ENCODE results near the gene CNTN4. TPM values are rescaled to one million over a fixed set of nuclear protein-coding genes. Genes with fewer than 3 reads are reported as not detected.

CNTN4 gene
- total and polyA plus RNA-seq, 4 donors = 1.5 to 30.7 (median 5.7) TPM

- 55 to 72% methylated on average over 7 of the region's 7 CpGs for WGBS, 2 donors
- no peaks in the 10 kb centered on the region for H3K27me3 ChIP-seq (ENCODE audit: control insufficient read depth in 3 of 3, insufficient read depth in 3 of 3, low read length in 2 of 3)
- no peaks in the 10 kb centered on the region for H3K4me1 ChIP-seq (ENCODE audit: control insufficient read depth in 5 of 5, insufficient read depth in 5 of 5, low read length in 5 of 5)
- H3K9ac ChIP-seq (ENCODE audit: insufficient read depth in 1 of 2, low read length in 2 of 2) = no peak overlapping the region
- H3K27ac ChIP-seq (ENCODE audit: low read depth in 1 of 2, low read length in 1 of 2) = no peak overlapping the region
- H3K9me3 ChIP-seq (ENCODE audit: control insufficient read depth in 4 of 4, insufficient read depth in 3 of 4, low read length in 3 of 4) = no peaks in the 10 kb centered on the region
- H3K4me3 ChIP-seq = no peak overlapping the region
- ATAC-seq (ENCODE audit: insufficient read depth, low FRiP score) = no peak
- TF ChIP-seq CTCF (IDR thresholded peaks at IDR 0.05; ENCODE audit: control extremely low read depth, extremely low read depth) = no peak
- H3K36me3 ChIP-seq (ENCODE audit: control insufficient read depth in 4 of 4, insufficient read depth in 4 of 4, low read length in 4 of 4) = no peaks in the 10 kb centered on the region
- no peak for DNase-seq
These were observed 924.6 kb downstream of the CNTN4 start for GRCh38 chr3:3023111-3023745.

- WGBS, 2 donors = 68 to 71% methylated on average over 5 of the region's 5 CpGs
These were observed 929.4 kb downstream of the CNTN4 start for GRCh38 chr3:3027976-3028567.

GRCh38 chr3:3031326-3031725, 932.7 kb downstream of the CNTN4 start:
- Histone ChIP-seq H3K9ac (ENCODE audit: insufficient read depth in 1 of 2, low read length in 2 of 2) (no peak overlapping the region), H3K27ac (ENCODE audit: low read depth in 1 of 2, low read length in 1 of 2) (no peak overlapping the region), H3K9me3 (ENCODE audit: control insufficient read depth in 4 of 4, insufficient read depth in 3 of 4, low read length in 3 of 4) (no peaks in the 10 kb centered on the region), H3K4me3 (no peak overlapping the region), H3K27me3 (ENCODE audit: control insufficient read depth in 3 of 3, insufficient read depth in 3 of 3, low read length in 2 of 3) (no peaks in the 10 kb centered on the region), H3K36me3 (ENCODE audit: control insufficient read depth in 4 of 4, insufficient read depth in 4 of 4, low read length in 4 of 4) (no peaks in the 10 kb centered on the region), H3K4me1 (ENCODE audit: control insufficient read depth in 5 of 5, insufficient read depth in 5 of 5, low read length in 5 of 5) (peaks cover 0 to 23% (median 8%) of the 10 kb centered on the region in 5 donors)
- ATAC-seq (ENCODE audit: insufficient read depth, low FRiP score) (no peak), DNase-seq (peak; percentile 43 to 53 (median 51))
- WGBS, 2 donors = 42 to 68% methylated on average over 4 of the region's 4 CpGs
- TF ChIP-seq CTCF (IDR thresholded peaks at IDR 0.05; ENCODE audit: control extremely low read depth, extremely low read depth) = no peak

More at GRCh38 chr3:3027976-3028567, 929.4 kb downstream of the CNTN4 start:
- no peak overlapping the region for H3K9ac ChIP-seq (ENCODE audit: insufficient read depth in 1 of 2, low read length in 2 of 2)
- no peak for TF ChIP-seq CTCF (IDR thresholded peaks at IDR 0.05; ENCODE audit: control extremely low read depth, extremely low read depth)
- no peak overlapping the region for H3K4me3 ChIP-seq
- H3K9me3 ChIP-seq (ENCODE audit: control insufficient read depth in 4 of 4, insufficient read depth in 3 of 4, low read length in 3 of 4) = no peaks in the 10 kb centered on the region
- H3K36me3 ChIP-seq (ENCODE audit: control insufficient read depth in 4 of 4, insufficient read depth in 4 of 4, low read length in 4 of 4) = no peaks in the 10 kb centered on the region
- peaks cover 0 to 23% (median 8%) of the 10 kb centered on the region in 5 donors for H3K4me1 ChIP-seq (ENCODE audit: control insufficient read depth in 5 of 5, insufficient read depth in 5 of 5, low read length in 5 of 5)
- DNase-seq (no peak), ATAC-seq (ENCODE audit: insufficient read depth, low FRiP score) (no peak)
- no peaks in the 10 kb centered on the region for H3K27me3 ChIP-seq (ENCODE audit: control insufficient read depth in 3 of 3, insufficient read depth in 3 of 3, low read length in 2 of 3)
- H3K27ac ChIP-seq (ENCODE audit: low read depth in 1 of 2, low read length in 1 of 2) = no peak overlapping the region
